ENCODE measurements around the gene CYP1B1. TPM values are rescaled to one million over a fixed set of nuclear protein-coding genes. Genes with fewer than 3 reads are reported as not detected.
A peak's percentile ranks its signal among the peaks of the same experiment; 100 is the strongest.

The CYP1B1 gene
- total and polyA plus RNA-seq, 2 of the 13 experiments (the other 11 are each of a cell fraction or from before 2014, with no cell fraction given), result not detected

DNA sequence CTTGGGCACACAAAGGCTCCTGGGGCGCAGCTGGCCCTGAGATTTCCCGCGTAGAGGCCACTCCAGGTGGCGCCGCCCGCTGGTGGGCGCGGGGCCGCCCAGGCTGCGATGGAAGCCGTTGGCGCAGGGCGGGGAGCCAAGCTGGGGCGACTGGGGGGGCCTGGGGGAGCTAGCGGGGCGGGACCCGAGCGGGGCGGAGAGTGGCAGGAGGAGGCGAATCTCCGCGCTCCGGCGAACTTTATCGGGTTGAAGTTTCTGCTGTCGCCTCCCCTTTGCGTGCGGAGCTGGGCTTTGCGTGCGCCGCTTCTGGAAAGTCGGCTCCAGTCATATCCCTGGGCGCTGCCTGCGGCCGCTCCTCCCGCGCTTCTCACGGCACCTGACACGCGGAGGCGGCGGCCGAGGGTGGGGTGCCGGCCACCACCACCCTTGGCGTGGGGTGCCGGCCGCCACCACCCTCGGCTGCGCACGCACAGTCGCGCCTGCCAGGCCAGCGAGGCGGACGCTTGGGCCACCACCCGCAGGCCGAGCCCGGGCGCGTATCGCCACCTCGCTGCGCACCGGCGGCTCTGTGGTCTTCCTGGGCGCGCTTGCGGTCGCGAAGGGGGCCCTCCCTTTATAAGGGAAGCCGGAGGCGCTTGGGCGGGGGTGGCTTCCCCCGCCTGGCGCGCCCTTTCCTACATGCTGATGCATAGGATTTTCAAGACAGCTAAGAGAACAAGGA, 919 bp upstream of the CYP1B1 start (continued):
- TF ChIP-seq CCAR2 (optimal IDR thresholded peaks at IDR 0.05; ENCODE audit: low read depth, low read length) (no peak), HNRNPLL (IDR thresholded peaks at IDR 0.05; ENCODE audit: low read depth, low read length, poor library complexity, severe bottlenecking) (peak; percentile 89), ZNF674 (CRISPR knock-in tag; IDR thresholded peaks at IDR 0.05; ENCODE audit: low read depth) (no peak), ZNF788 (CRISPR knock-in tag; IDR thresholded peaks at IDR 0.05; ENCODE audit: borderline replicate concordance) (peak; percentile 19; the same call in 1 of the 2 replicates), RBM22 (optimal IDR thresholded peaks at IDR 0.05; ENCODE audit: low read length) (no peak), ZMYM3 (CRISPR knock-in tag; IDR thresholded peaks at IDR 0.05) (no peak), ZNF451 (CRISPR knock-in tag; IDR thresholded peaks at IDR 0.05) (peak; percentile 30; the same call in 1 of the 2 replicates), HHEX (CRISPR knock-in tag; IDR thresholded peaks at IDR 0.05) (no peak), ZMYM2 (CRISPR knock-in tag; IDR thresholded peaks at IDR 0.05) (no peak), RFX3 (CRISPR knock-in tag; IDR thresholded peaks at IDR 0.05) (no peak)
- TF ChIP-seq, protein P1, sequence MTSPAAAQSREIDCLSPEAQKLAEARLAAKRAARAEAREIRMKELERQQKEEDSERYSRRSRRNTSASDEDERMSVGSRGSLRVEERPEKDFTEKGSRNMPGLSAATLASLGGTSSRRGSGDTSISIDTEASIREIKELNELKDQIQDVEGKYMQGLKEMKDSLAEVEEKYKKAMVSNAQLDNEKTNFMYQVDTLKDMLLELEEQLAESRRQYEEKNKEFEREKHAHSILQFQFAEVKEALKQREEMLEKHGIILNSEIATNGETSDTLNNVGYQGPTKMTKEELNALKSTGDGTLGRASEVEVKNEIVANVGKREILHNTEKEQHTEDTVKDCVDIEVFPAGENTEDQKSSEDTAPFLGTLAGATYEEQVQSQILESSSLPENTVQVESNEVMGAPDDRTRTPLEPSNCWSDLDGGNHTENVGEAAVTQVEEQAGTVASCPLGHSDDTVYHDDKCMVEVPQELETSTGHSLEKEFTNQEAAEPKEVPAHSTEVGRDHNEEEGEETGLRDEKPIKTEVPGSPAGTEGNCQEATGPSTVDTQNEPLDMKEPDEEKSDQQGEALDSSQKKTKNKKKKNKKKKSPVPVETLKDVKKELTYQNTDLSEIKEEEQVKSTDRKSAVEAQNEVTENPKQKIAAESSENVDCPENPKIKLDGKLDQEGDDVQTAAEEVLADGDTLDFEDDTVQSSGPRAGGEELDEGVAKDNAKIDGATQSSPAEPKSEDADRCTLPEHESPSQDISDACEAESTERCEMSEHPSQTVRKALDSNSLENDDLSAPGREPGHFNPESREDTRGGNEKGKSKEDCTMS (CRISPR knock-in tag; conservative IDR thresholded peaks at IDR 0.05), result no peak
- TF ChIP-seq, protein P2, sequence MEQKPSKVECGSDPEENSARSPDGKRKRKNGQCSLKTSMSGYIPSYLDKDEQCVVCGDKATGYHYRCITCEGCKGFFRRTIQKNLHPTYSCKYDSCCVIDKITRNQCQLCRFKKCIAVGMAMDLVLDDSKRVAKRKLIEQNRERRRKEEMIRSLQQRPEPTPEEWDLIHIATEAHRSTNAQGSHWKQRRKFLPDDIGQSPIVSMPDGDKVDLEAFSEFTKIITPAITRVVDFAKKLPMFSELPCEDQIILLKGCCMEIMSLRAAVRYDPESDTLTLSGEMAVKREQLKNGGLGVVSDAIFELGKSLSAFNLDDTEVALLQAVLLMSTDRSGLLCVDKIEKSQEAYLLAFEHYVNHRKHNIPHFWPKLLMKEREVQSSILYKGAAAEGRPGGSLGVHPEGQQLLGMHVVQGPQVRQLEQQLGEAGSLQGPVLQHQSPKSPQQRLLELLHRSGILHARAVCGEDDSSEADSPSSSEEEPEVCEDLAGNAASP (CRISPR knock-in tag; IDR thresholded peaks at IDR 0.05; ENCODE audit: borderline replicate concordance), result no peak
- TF ChIP-seq, protein P3, sequence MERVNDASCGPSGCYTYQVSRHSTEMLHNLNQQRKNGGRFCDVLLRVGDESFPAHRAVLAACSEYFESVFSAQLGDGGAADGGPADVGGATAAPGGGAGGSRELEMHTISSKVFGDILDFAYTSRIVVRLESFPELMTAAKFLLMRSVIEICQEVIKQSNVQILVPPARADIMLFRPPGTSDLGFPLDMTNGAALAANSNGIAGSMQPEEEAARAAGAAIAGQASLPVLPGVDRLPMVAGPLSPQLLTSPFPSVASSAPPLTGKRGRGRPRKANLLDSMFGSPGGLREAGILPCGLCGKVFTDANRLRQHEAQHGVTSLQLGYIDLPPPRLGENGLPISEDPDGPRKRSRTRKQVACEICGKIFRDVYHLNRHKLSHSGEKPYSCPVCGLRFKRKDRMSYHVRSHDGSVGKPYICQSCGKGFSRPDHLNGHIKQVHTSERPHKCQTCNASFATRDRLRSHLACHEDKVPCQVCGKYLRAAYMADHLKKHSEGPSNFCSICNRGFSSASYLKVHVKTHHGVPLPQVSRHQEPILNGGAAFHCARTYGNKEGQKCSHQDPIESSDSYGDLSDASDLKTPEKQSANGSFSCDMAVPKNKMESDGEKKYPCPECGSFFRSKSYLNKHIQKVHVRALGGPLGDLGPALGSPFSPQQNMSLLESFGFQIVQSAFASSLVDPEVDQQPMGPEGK (CRISPR knock-in tag; IDR thresholded peaks at IDR 0.05), result peak; percentile 63
- TF ChIP-seq, protein P4, sequence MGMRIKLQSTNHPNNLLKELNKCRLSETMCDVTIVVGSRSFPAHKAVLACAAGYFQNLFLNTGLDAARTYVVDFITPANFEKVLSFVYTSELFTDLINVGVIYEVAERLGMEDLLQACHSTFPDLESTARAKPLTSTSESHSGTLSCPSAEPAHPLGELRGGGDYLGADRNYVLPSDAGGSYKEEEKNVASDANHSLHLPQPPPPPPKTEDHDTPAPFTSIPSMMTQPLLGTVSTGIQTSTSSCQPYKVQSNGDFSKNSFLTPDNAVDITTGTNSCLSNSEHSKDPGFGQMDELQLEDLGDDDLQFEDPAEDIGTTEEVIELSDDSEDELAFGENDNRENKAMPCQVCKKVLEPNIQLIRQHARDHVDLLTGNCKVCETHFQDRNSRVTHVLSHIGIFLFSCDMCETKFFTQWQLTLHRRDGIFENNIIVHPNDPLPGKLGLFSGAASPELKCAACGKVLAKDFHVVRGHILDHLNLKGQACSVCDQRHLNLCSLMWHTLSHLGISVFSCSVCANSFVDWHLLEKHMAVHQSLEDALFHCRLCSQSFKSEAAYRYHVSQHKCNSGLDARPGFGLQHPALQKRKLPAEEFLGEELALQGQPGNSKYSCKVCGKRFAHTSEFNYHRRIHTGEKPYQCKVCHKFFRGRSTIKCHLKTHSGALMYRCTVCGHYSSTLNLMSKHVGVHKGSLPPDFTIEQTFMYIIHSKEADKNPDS (CRISPR knock-in tag; IDR thresholded peaks at IDR 0.05), result no peak
- TF ChIP-seq, protein P5, sequence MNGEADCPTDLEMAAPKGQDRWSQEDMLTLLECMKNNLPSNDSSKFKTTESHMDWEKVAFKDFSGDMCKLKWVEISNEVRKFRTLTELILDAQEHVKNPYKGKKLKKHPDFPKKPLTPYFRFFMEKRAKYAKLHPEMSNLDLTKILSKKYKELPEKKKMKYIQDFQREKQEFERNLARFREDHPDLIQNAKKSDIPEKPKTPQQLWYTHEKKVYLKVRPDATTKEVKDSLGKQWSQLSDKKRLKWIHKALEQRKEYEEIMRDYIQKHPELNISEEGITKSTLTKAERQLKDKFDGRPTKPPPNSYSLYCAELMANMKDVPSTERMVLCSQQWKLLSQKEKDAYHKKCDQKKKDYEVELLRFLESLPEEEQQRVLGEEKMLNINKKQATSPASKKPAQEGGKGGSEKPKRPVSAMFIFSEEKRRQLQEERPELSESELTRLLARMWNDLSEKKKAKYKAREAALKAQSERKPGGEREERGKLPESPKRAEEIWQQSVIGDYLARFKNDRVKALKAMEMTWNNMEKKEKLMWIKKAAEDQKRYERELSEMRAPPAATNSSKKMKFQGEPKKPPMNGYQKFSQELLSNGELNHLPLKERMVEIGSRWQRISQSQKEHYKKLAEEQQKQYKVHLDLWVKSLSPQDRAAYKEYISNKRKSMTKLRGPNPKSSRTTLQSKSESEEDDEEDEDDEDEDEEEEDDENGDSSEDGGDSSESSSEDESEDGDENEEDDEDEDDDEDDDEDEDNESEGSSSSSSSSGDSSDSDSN (CRISPR knock-in tag; IDR thresholded peaks at IDR 0.05), result peak; percentile 9; the same call in 1 of the 2 replicates
- TF ChIP-seq, protein P6, sequence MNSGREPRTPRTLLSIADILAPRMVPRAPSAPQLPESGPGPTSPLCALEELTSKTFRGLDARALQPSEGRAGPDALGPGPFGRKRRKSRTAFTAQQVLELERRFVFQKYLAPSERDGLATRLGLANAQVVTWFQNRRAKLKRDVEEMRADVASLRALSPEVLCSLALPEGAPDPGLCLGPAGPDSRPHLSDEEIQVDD (CRISPR knock-in tag; IDR thresholded peaks at IDR 0.05; ENCODE audit: borderline replicate concordance), result 0 out of 2 replicates have a peak, but pooled peaks have one; percentile 24
